ENCODE data around the gene ALG1. TPM values are rescaled to one million over a fixed set of nuclear protein-coding genes. Genes with fewer than 3 reads are reported as not detected.

Gene ALG1
- total RNA-seq, 3 donors from 2014 or later, result 14.4 to 21.2 (median 16.7) TPM

Other genes starting within 250 kb of the ALG1 start
- 10 to 100 TPM; 57.2 to 79.0 (median 58.1) TPM for gene GLYR1, start 224.6 kb upstream of the ALG1 start, total RNA-seq
- gene UBN1, start 224.4 kb upstream of the ALG1 start, total RNA-seq, result 10 to 100 TPM; 28.8 to 32.8 (median 29.1) TPM
- 100 to 1,000 TPM in 1 of 3 donors, 10 to 100 TPM in 2; 53.1 to 169 (median 97.5) TPM for gene PPL, start 134.7 kb upstream of the ALG1 start, total RNA-seq
- 1 to 10 TPM in 1 of 3 donors, under 1 TPM in 2; 0.33 to 1.3 (median 0.59) TPM for gene SEC14L5, start 113.5 kb upstream of the ALG1 start, total RNA-seq
- 10 to 100 TPM; 18.4 to 26.2 (median 21.8) TPM for gene NAGPA, start 37.9 kb upstream of the ALG1 start, total RNA-seq
- 10 to 100 TPM in 1 of 3 donors, 1 to 10 TPM in 2; 5.1 to 10.2 (median 6.4) TPM for gene C16orf89, start 5.9 kb upstream of the ALG1 start, total RNA-seq
- 10 to 100 TPM in 2 of 3 donors, 1 to 10 TPM in 1; 9.4 to 10.2 (median 10.2) TPM for gene EEF2KMT, start 26.0 kb downstream of the ALG1 start, total RNA-seq

All from breast epithelium (tissue), 3 donors.